HCT116 (cell line): ENCODE measurements around the gene PLEKHO1. TPM values are rescaled to one million over a fixed set of nuclear protein-coding genes. Genes with fewer than 3 reads are reported as not detected.

Experiments used
- ATAC-seq: fragments of 200-7000 bp; cut with Tn5 transposase; 2 replicates; pipeline ENCODE4 v1.9.1; 2020; ENCODE audit warnings: mild to moderate bottlenecking, moderate library complexity
- BruUV-seq: library from RNA; stranded (reverse); fragments of 400-500 nt; replicated peaks from 2 replicates; lab custom pipeline; 2021; lab: Mats Ljungman, UMichigan
- CTCF ChIA-PET: fragments of 300-600 bp; sonication (Branson Sonifier 250); formaldehyde crosslinking; loops from one replicate; lab custom pipeline; 2021; ENCODE audit warnings: antibody characterized with exemption; lab: Charles Lee
- POLR2A ChIA-PET: fragments of 300-600, 350-600 bp; sonication (Branson Sonifier 250); formaldehyde crosslinking; loops from one replicate; lab custom pipeline; 2021; ENCODE audit warnings: antibody characterized with exemption; lab: Charles Lee
- RAD21 ChIA-PET, 2 experiments: fragments of 300-600 bp; sonication (Branson Sonifier 250); formaldehyde crosslinking; loops; one replicate each; lab custom pipeline; 2023; ENCODE audit warnings: low total read pairs in 2 of 2; ENCODE audit not compliant: uncharacterized antibody in 2 of 2, unreplicated experiment in 2 of 2, low non-redundant PET in 1 of 2; lab: Charles Lee
- DNase-seq: peaks from one replicate; pipeline ENCODE4 v3.0.0-alpha.2; 2010; ENCODE audit warnings: low read depth, low spot score
- H2AFZ ChIP-seq: fragments of 200-600 bp; shearing (Covaris generic), sonication (generic); 2 replicates; pipeline ENCODE4 v1.6.1; 2017; ENCODE audit warnings: low read depth, mixed run types, mixed read lengths, antibody characterized with exemption, low read length; ENCODE audit not compliant: poor library complexity, severe bottlenecking
- H3K27ac ChIP-seq: 2 replicates; pipeline ENCODE4 v1.5.1; 2012; ENCODE audit warnings: low read depth, low read length
- H3K27me3 ChIP-seq: fragments of 200-600 bp; sonication (generic); 2 replicates; pipeline ENCODE4 v1.6.1; 2016; ENCODE audit warnings: mixed run types, low read length, mixed read lengths; ENCODE audit not compliant: insufficient read depth
- H3K36me3 ChIP-seq, 2 experiments: fragments of 200-500 bp in 1 of 2; fragments of 200-600 bp in 1 of 2; sonication (Bioruptor generic) in 1 of 2; sonication (generic) in 1 of 2; 2 replicates each; pipeline versions ENCODE4 v1.5.1 to v1.6.1; 2014 to 2016; ENCODE audit warnings: low read length in 2 of 2, inconsistent platforms in 1 of 2, mixed read lengths in 1 of 2, mixed run types in 1 of 2; ENCODE audit not compliant: insufficient read depth in 2 of 2, control insufficient read depth in 1 of 2
- H3K4me1 ChIP-seq, 2 experiments: fragments of 200-600 bp in 1 of 2; sonication (generic) in 1 of 2; 2 replicates each; pipeline versions ENCODE4 v1.5.1 to v1.6.1; 2012 to 2017; ENCODE audit warnings: low read length in 2 of 2, inconsistent platforms in 1 of 2, mild to moderate bottlenecking in 1 of 2, mixed read lengths in 1 of 2, mixed run types in 1 of 2, moderate library complexity in 1 of 2; ENCODE audit not compliant: insufficient read depth in 2 of 2, control insufficient read depth in 1 of 2
- H3K4me2 ChIP-seq: fragments of 200-600 bp; sonication (generic); 2 replicates; pipeline ENCODE4 v1.6.1; 2017; ENCODE audit warnings: mixed run types, low read length, mixed read lengths
- H3K4me3 ChIP-seq, 2 experiments: fragments of 200-600 bp in 1 of 2; sonication (generic) in 1 of 2; replicated peaks in 1 of 2; 2 replicates each; pipeline ENCODE4 v1.5.1; 2011 to 2016; ENCODE audit warnings: low read length in 2 of 2, control low read depth in 1 of 2, low read depth in 1 of 2, mild to moderate bottlenecking in 1 of 2, mixed read lengths in 1 of 2, mixed run types in 1 of 2
- H3K79me2 ChIP-seq: fragments of 200-600 bp; sonication (generic); 2 replicates; pipeline ENCODE4 v1.6.1; 2017; ENCODE audit warnings: mild to moderate bottlenecking, mixed run types, low read length, moderate library complexity, mixed read lengths; ENCODE audit not compliant: insufficient read depth
- H3K9ac ChIP-seq: fragments of 200-600 bp; sonication (generic); 2 replicates; pipeline ENCODE4 v1.6.1; 2016; ENCODE audit warnings: low read length, mixed read lengths
- H3K9me2 ChIP-seq: fragments of 200-600 bp; sonication (generic), shearing (Covaris generic); 2 replicates; pipeline ENCODE4 v1.6.1; 2017; ENCODE audit warnings: mixed run types, mild to moderate bottlenecking, moderate library complexity; ENCODE audit not compliant: insufficient read depth
- H3K9me3 ChIP-seq, 2 experiments: fragments of 200-500 bp in 1 of 2; fragments of 200-600 bp in 1 of 2; sonication (Bioruptor generic) in 1 of 2; sonication (generic) in 1 of 2; 2 replicates each; pipeline ENCODE4 v1.6.1; 2014 to 2017; ENCODE audit warnings: low read length in 2 of 2, mixed read lengths in 2 of 2, inconsistent platforms in 1 of 2, low read depth in 1 of 2, mild to moderate bottlenecking in 1 of 2, mixed run types in 1 of 2, moderate library complexity in 1 of 2; ENCODE audit not compliant: control insufficient read depth in 1 of 2, insufficient read depth in 1 of 2
- H4K20me1 ChIP-seq: fragments of 200-600 bp; sonication (generic), shearing (Covaris generic); 2 replicates; pipeline ENCODE4 v1.6.1; 2017; ENCODE audit warnings: mixed run types, mild to moderate bottlenecking, moderate library complexity; ENCODE audit not compliant: insufficient read depth
- CBX3 ChIP-seq: IDR thresholded peaks from 2 replicates; pipeline ENCODE4 v1.6.1; 2012; ENCODE audit warnings: low read depth
- EGR1 ChIP-seq: IDR thresholded peaks from 2 replicates; pipeline ENCODE4 v1.6.1; 2012; ENCODE audit warnings: low read depth
- ELF1 ChIP-seq: IDR thresholded peaks from 2 replicates; pipeline ENCODE4 v1.6.1; 2012; ENCODE audit warnings: low read depth, borderline replicate concordance
- EZH2phosphoT487 ChIP-seq: fragments of 200-600 bp; IDR thresholded peaks from 2 replicates; pipeline ENCODE4 v1.6.1; 2018; ENCODE audit warnings: antibody characterized with exemption, borderline replicate concordance
- POLR2A ChIP-seq: IDR thresholded peaks from 2 replicates; pipeline ENCODE4 v1.7.0; 2011; ENCODE audit warnings: borderline replicate concordance; ENCODE audit not compliant: insufficient read depth, insufficient read length; ENCODE audit errors: extremely low read depth
- POLR2AphosphoS5 ChIP-seq: IDR thresholded peaks from 2 replicates; pipeline ENCODE4 v1.6.1; 2011; ENCODE audit warnings: mild to moderate bottlenecking, low read depth, low read length, moderate library complexity
- RAD21 ChIP-seq: IDR thresholded peaks from 2 replicates; pipeline ENCODE4 v1.6.1; 2012; ENCODE audit warnings: low read depth, mild to moderate bottlenecking
- SIN3A ChIP-seq: IDR thresholded peaks from 2 replicates; pipeline ENCODE4 v1.6.1; 2012; ENCODE audit warnings: low read depth
- TCF7L2 ChIP-seq: IDR thresholded peaks from 2 replicates; pipeline ENCODE4 v1.7.0; 2011; ENCODE audit warnings: borderline replicate concordance, inconsistent platforms; ENCODE audit not compliant: insufficient read depth, insufficient read length; ENCODE audit errors: extremely low read depth
- YY1 ChIP-seq: IDR thresholded peaks from 2 replicates; pipeline ENCODE4 v1.6.1; 2011; ENCODE audit warnings: low read length, low read depth, moderate library complexity, mild to moderate bottlenecking; ENCODE audit not compliant: insufficient replicate concordance; ENCODE audit errors: extremely low read depth
- ZFX ChIP-seq: fragments of 450-650 bp; IDR thresholded peaks from 2 replicates; pipeline ENCODE4 v1.6.1; 2017
- intact Hi-C: fragments of 100-400 bp; cut with micrococcal nuclease; formaldehyde crosslinking; loops from 2 replicates; pipeline ENCODE4 v1.10.0; 2022
- total RNA-seq: library from RNA; stranded (reverse); gene quantifications from one replicate; pipeline ENCODE4 v1.2.1, GENCODE V29; 2021; ENCODE audit not compliant: unreplicated experiment
- TF ChIP-seq, protein P1 (sequence below): IDR thresholded peaks from 2 replicates; pipeline ENCODE4 v1.6.1; 2011; ENCODE audit warnings: mild to moderate bottlenecking, low read length, moderate library complexity; ENCODE audit not compliant: insufficient replicate concordance; ENCODE audit errors: extremely low read depth
- TF ChIP-seq, protein P2 (sequence below): IDR thresholded peaks from 2 replicates; pipeline ENCODE4 v1.6.1; 2012
- TF ChIP-seq, protein P3 (sequence below): IDR thresholded peaks from 2 replicates; pipeline ENCODE4 v1.6.1; 2012

Gene PLEKHO1
- total RNA-seq, 1 experiment from 2014 or later: 6.9 TPM

DNA sequence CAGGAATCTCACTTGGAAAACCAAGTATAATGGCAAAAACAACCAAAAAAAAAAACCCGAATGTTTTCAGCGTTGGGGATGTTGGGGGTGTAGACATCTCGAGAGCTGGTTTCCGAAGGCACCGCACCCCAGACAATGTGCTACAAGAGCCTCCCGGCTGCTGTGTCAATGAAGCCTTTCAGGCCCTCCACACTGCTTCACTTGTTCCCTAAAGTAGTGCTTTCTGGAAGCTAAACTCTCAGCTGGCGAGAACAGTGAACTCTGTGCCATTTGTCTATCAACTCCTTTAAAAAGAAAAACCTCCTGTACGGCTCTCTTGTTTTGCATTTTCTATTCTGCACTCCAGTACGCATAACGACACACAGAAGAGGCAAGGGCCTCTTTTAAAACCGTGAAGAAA, 32.5 kb downstream of the PLEKHO1 start:
- H3K36me3 ChIP-seq: no peaks in the 10 kb centered on the region
- no peak overlapping the region for H3K9ac ChIP-seq
- ChIA-PET CTCF (no interaction called here), RAD21 (no interaction called here), POLR2A (no interaction called here)
- ATAC-seq (no peak), DNase-seq (no peak)
- no peaks in the 10 kb centered on the region for H3K27me3 ChIP-seq
- H3K4me1 ChIP-seq: peaks cover 12 to 17% of the 10 kb centered on the region in 2 experiments
- no peak overlapping the region for H3K4me3 ChIP-seq
- no peaks in the 10 kb centered on the region for H3K9me2 ChIP-seq
- no peaks in the 10 kb centered on the region for H4K20me1 ChIP-seq
- H3K4me2 ChIP-seq: no peak overlapping the region
- H3K9me3 ChIP-seq: no peaks in the 10 kb centered on the region
- TF ChIP-seq ZFX: no peak
- no peak for TF ChIP-seq CBX3
- TF ChIP-seq POLR2AphosphoS5: no peak
- TF ChIP-seq ELF1: no peak
- no peak for TF ChIP-seq YY1
- TF ChIP-seq, protein P1, sequence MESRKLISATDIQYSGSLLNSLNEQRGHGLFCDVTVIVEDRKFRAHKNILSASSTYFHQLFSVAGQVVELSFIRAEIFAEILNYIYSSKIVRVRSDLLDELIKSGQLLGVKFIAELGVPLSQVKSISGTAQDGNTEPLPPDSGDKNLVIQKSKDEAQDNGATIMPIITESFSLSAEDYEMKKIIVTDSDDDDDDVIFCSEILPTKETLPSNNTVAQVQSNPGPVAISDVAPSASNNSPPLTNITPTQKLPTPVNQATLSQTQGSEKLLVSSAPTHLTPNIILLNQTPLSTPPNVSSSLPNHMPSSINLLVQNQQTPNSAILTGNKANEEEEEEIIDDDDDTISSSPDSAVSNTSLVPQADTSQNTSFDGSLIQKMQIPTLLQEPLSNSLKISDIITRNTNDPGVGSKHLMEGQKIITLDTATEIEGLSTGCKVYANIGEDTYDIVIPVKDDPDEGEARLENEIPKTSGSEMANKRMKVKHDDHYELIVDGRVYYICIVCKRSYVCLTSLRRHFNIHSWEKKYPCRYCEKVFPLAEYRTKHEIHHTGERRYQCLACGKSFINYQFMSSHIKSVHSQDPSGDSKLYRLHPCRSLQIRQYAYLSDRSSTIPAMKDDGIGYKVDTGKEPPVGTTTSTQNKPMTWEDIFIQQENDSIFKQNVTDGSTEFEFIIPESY: no peak
- TF ChIP-seq EGR1: no peak
- TF ChIP-seq, protein P2, sequence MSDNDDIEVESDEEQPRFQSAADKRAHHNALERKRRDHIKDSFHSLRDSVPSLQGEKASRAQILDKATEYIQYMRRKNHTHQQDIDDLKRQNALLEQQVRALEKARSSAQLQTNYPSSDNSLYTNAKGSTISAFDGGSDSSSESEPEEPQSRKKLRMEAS: no peak
- no peak for TF ChIP-seq TCF7L2
- TF ChIP-seq SIN3A: no peak
- TF ChIP-seq EZH2phosphoT487: no peak
- no peak for TF ChIP-seq RAD21
- TF ChIP-seq, protein P3, sequence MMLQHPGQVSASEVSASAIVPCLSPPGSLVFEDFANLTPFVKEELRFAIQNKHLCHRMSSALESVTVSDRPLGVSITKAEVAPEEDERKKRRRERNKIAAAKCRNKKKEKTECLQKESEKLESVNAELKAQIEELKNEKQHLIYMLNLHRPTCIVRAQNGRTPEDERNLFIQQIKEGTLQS: no peak
- TF ChIP-seq POLR2A: no peak
- no TSS peak for BruUV-seq
- H3K79me2 ChIP-seq: no peaks in the 10 kb centered on the region
- H3K27ac ChIP-seq: no peak overlapping the region
- no peak overlapping the region for H2AFZ ChIP-seq
- intact Hi-C loops: no loop called here
